ENCODE measurements around the gene LUZP1.

- TF ChIP-seq SMC3 (IDR thresholded peaks at IDR 0.05; ENCODE audit: borderline replicate concordance, low read length) = no peak
- TF ChIP-seq, protein P1, sequence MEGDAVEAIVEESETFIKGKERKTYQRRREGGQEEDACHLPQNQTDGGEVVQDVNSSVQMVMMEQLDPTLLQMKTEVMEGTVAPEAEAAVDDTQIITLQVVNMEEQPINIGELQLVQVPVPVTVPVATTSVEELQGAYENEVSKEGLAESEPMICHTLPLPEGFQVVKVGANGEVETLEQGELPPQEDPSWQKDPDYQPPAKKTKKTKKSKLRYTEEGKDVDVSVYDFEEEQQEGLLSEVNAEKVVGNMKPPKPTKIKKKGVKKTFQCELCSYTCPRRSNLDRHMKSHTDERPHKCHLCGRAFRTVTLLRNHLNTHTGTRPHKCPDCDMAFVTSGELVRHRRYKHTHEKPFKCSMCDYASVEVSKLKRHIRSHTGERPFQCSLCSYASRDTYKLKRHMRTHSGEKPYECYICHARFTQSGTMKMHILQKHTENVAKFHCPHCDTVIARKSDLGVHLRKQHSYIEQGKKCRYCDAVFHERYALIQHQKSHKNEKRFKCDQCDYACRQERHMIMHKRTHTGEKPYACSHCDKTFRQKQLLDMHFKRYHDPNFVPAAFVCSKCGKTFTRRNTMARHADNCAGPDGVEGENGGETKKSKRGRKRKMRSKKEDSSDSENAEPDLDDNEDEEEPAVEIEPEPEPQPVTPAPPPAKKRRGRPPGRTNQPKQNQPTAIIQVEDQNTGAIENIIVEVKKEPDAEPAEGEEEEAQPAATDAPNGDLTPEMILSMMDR (IDR thresholded peaks at IDR 0.05 in 2 of 3, conservative IDR thresholded peaks at IDR 0.05 in 1 of 3; ENCODE audit: control insufficient read depth in 2 of 3, extremely low read depth in 1 of 3, insufficient read depth in 1 of 3, low read depth in 3 of 3, low read length in 3 of 3) = no peak
- no peak for TF ChIP-seq ZZZ3 (IDR thresholded peaks at IDR 0.05; ENCODE audit: control insufficient read depth, insufficient read length, low read depth)
- TF ChIP-seq POLR2A (IDR thresholded peaks at IDR 0.05; ENCODE audit: low read depth, low read length) = no peak
- no peak for TF ChIP-seq JUND (IDR thresholded peaks at IDR 0.05; ENCODE audit: low read depth, low read length)
- TF ChIP-seq POLR2AphosphoS5 (IDR thresholded peaks at IDR 0.05; ENCODE audit: low read length) = no peak
- no peak for TF ChIP-seq ZNF274 (IDR thresholded peaks at IDR 0.05; ENCODE audit: insufficient read depth, insufficient read length)
- TF ChIP-seq, protein P2, sequence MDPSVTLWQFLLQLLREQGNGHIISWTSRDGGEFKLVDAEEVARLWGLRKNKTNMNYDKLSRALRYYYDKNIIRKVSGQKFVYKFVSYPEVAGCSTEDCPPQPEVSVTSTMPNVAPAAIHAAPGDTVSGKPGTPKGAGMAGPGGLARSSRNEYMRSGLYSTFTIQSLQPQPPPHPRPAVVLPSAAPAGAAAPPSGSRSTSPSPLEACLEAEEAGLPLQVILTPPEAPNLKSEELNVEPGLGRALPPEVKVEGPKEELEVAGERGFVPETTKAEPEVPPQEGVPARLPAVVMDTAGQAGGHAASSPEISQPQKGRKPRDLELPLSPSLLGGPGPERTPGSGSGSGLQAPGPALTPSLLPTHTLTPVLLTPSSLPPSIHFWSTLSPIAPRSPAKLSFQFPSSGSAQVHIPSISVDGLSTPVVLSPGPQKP (IDR thresholded peaks at IDR 0.05; ENCODE audit: low read depth, low read length) = no peak
- TF ChIP-seq DPF2 (IDR thresholded peaks at IDR 0.05) = no peak
These were observed 124.6 kb downstream of the LUZP1 start for GRCh38 chr1:23044035-23044434.

Measured in GM12878 (cell line).